ENCODE data around the gene SVIL. TPM values are rescaled to one million over a fixed set of nuclear protein-coding genes. Genes with fewer than 3 reads are reported as not detected.

Gene SVIL
- total and polyA plus RNA-seq, 4 donors = 3.1 to 26.0 (median 9.4) TPM

- Histone ChIP-seq H3K36me3 (ENCODE audit: control insufficient read depth in 4 of 4, insufficient read depth in 3 of 4, low read depth in 1 of 4, low read length in 3 of 4) (peaks cover 0 to 3% (median 1%) of the 10 kb centered on the region in 4 donors), H3K9ac (ENCODE audit: low read depth in 1 of 2, low read length in 2 of 2) (no peak overlapping the region), H3K27me3 (ENCODE audit: control insufficient read depth in 4 of 4, insufficient read depth in 4 of 4, low read length in 3 of 4) (no peaks in the 10 kb centered on the region), H3K27ac (ENCODE audit: low read depth in 1 of 2, low read length in 2 of 2) (no peak overlapping the region), H3K9me3 (ENCODE audit: control insufficient read depth in 4 of 4, low read length in 3 of 4) (no peaks in the 10 kb centered on the region), H3K4me1 (ENCODE audit: control insufficient read depth in 4 of 4, insufficient read depth in 4 of 4, low read length in 3 of 4) (no peaks in the 10 kb centered on the region), H3K4me3 (ENCODE audit: low read depth in 1 of 3, low read length in 3 of 3) (no peak overlapping the region)
- DNase-seq (ENCODE audit: low spot score) = no peak
- WGBS = 87% methylated on average over 4 of the region's 4 CpGs
- TF ChIP-seq ZBTB33 (IDR thresholded peaks at IDR 0.05) (no peak), HNF4G (IDR thresholded peaks at IDR 0.05) (no peak), FOXA2 (IDR thresholded peaks at IDR 0.05) (no peak), YY1 (IDR thresholded peaks at IDR 0.05) (no peak), TAF1 (conservative IDR thresholded peaks at IDR 0.05) (no peak), REST (IDR thresholded peaks at IDR 0.05) (no peak), RAD21 (IDR thresholded peaks at IDR 0.05) (no peak), GABPA (IDR thresholded peaks at IDR 0.05 in 1 of 2, conservative IDR thresholded peaks at IDR 0.05 in 1 of 2) (no peak), EGR1 (IDR thresholded peaks at IDR 0.05; ENCODE audit: low read depth in 2 of 2) (no peak), RXRA (IDR thresholded peaks at IDR 0.05) (no peak), HNF4A (conservative IDR thresholded peaks at IDR 0.05) (no peak), ATF3 (IDR thresholded peaks at IDR 0.05) (no peak), FOXA1 (IDR thresholded peaks at IDR 0.05) (no peak), JUND (IDR thresholded peaks at IDR 0.05) (no peak), NR2F2 (IDR thresholded peaks at IDR 0.05) (no peak)
Measured at GRCh38 chr10:29430101-29430500, 204.7 kb downstream of the SVIL start.

- Histone ChIP-seq H3K4me3 (ENCODE audit: low read depth in 1 of 3, low read length in 3 of 3) (no peak overlapping the region), H3K27ac (ENCODE audit: low read depth in 1 of 2, low read length in 2 of 2) (no peak overlapping the region), H3K4me1 (ENCODE audit: control insufficient read depth in 4 of 4, insufficient read depth in 4 of 4, low read length in 3 of 4) (no peaks in the 10 kb centered on the region), H3K9ac (ENCODE audit: low read depth in 1 of 2, low read length in 2 of 2) (no peak overlapping the region), H3K36me3 (ENCODE audit: control insufficient read depth in 4 of 4, insufficient read depth in 3 of 4, low read depth in 1 of 4, low read length in 3 of 4) (peaks cover 0 to 4% (median 3%) of the 10 kb centered on the region in 4 donors), H3K27me3 (ENCODE audit: control insufficient read depth in 4 of 4, insufficient read depth in 4 of 4, low read length in 3 of 4) (no peaks in the 10 kb centered on the region), H3K9me3 (ENCODE audit: control insufficient read depth in 4 of 4, low read length in 3 of 4) (no peaks in the 10 kb centered on the region)
- WGBS = 94% methylated on average over 8 of the region's 8 CpGs
- DNase-seq (ENCODE audit: low spot score) = no peak
- no peak for TF ChIP-seq FOXA2 (IDR thresholded peaks at IDR 0.05)
- no peak for TF ChIP-seq TAF1 (conservative IDR thresholded peaks at IDR 0.05)
- TF ChIP-seq ZBTB33 (IDR thresholded peaks at IDR 0.05) = no peak
- no peak for TF ChIP-seq JUND (IDR thresholded peaks at IDR 0.05)
- TF ChIP-seq YY1 (IDR thresholded peaks at IDR 0.05) = no peak
- TF ChIP-seq RXRA (IDR thresholded peaks at IDR 0.05) = no peak
- no peak for TF ChIP-seq ATF3 (IDR thresholded peaks at IDR 0.05)
- TF ChIP-seq NR2F2 (IDR thresholded peaks at IDR 0.05) = no peak
- no peak for TF ChIP-seq GABPA (IDR thresholded peaks at IDR 0.05 in 1 of 2, conservative IDR thresholded peaks at IDR 0.05 in 1 of 2)
- no peak for TF ChIP-seq FOXA1 (IDR thresholded peaks at IDR 0.05)
- TF ChIP-seq MAX (IDR thresholded peaks at IDR 0.05) = no peak
- TF ChIP-seq HNF4A (conservative IDR thresholded peaks at IDR 0.05) = no peak
- TF ChIP-seq SP1 (IDR thresholded peaks at IDR 0.05) = no peak
- no peak for TF ChIP-seq CTCF (IDR thresholded peaks at IDR 0.05; ENCODE audit: low read depth, low read length, missing input control)
Measured at GRCh38 chr10:29428486-29428885, 206.3 kb downstream of the SVIL start.
